NCI-H1436 treated with DMSO at 0.1 percent for 48 hours (cell line): ENCODE results near the gene PFKFB2.

Source experiments
- DNase-seq: peaks from one replicate; lab custom pipeline; 2025; lab: John Stamatoyannopoulos, UW

PFKFB2 gene

DNA sequence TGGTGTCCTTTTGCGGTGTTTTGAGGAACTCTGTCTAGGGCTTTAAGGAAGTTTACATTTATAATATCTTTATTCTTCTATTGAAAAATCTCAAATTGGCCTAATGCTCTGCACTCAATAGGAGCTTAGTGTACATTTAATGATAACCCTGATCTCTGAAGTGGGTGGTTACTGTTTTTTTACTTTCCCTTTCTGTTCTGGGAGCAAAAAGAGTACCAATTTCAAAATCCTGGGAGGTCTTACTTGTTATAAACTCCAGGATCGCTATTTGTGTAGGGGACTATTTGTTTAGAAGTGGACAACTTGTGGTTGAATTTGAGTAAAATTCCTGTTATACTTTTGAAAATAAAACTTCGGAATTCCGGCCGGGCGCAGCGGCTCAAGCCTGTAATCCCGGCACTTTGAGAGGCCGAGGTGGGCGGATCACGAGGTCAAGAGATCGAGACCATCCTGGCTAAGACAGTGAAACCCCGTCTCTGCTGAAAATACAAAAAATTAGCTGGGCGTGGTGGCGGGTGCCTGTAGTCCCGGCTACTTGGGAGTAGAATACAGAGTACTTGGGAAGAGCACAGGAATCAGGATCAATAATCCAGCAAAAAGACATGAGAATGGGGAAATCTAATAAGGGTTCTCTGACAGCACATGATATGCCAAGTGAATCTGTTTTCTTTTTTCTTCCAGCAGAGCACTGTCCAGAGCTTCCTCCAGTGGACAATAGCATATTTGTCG lies 36.7 kb downstream of the PFKFB2 start:
- no peak for DNase-seq

DNA sequence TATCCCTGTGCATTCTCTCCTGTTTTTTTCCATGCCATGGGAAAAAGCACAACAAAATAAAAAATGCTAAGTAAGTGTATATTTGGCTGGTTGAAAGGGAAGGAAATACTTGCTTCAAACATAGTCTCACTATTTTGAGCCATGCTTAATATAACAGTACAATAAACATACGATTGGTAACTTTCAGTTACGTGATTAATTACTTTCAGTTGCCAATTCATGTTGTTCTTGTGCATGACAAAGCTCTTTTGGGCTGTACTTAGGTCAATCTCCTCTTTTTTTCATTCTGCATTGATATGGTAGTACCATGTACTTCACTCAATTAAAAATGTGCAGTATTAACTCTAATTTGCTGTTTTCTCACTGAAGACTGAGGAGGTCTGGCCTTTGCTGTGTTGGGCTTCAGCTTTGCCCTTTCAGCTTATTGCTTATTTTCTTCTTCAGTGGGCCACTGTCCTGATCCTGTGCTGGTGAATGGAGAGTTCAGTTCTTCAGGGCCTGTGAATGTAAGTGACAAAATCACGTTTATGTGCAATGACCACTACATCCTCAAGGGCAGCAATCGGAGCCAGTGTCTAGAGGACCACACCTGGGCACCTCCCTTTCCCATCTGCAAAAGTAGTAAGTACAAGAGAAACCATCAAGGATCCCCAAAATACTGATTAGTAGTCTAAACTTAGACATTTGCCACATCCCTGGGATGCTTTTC lies 38.3 kb downstream of the PFKFB2 start:
- no peak for DNase-seq

GRCh38 chr1:207093944-207094343 lies 40.9 kb downstream of the PFKFB2 start:
- no peak for DNase-seq

GRCh38 chr1:207097871-207098324 lies 44.8 kb downstream of the PFKFB2 start:
- DNase-seq: no peak

DNA sequence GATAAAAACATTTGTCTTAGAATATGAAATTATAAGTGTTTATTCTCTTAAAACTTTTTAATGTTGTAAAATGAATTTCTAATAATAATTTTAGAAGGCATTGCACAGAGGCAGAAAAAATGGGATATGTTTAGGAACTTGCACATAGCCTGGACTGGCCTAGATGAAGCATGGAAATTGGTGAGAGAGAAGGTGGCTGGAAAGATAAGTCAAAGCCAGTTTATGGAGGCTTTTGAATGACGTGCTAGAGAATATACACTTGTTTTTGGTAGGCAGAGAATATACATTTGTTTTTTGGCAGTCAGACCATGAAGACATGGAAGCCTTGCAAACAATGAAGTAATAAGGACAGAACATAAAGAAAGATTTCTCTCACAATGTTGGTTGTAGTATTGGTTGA lies 48.6 kb downstream of the PFKFB2 start:
- no peak for DNase-seq

DNA sequence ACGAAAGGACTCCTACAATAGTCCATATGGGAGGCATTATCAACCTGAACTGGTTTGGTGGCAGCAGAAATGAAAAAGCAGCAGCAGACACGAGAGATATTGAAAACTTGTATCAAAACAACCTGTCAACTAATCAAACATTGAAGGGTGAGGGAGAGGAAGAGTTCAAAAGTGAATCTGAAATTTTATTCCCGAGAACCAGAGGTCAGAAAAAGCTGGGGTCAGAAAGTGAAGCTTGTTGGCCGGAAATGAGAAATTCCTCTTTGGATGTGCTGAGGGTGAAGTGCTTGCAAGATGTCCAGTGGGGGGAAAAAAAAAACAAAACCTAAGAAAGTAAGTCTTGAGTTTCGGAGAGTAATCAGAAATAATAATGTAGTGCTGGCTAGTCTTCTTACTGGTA lies 49.1 kb downstream of the PFKFB2 start:
- DNase-seq: no peak

- no peak for DNase-seq
Measured at GRCh38 chr1:207102659-207103058, 49.6 kb downstream of the PFKFB2 start.

- DNase-seq: no peak
Measured at GRCh38 chr1:207103892-207104373, 50.9 kb downstream of the PFKFB2 start, which contains the start of gene C4BPA. TSS of gene C4BPA (plus strand) at chr1:207104233. CDS start at chr1:207113026, 8,793 bp downstream.

GRCh38 chr1:207109004-207109403 lies 55.9 kb downstream of the PFKFB2 start:
- DNase-seq: no peak

GRCh38 chr1:207112616-207113296 lies 59.7 kb downstream of the PFKFB2 start:
- DNase-seq: no peak

- no peak for DNase-seq
Measured at GRCh38 chr1:207115269-207115668, 62.2 kb downstream of the PFKFB2 start.

DNA sequence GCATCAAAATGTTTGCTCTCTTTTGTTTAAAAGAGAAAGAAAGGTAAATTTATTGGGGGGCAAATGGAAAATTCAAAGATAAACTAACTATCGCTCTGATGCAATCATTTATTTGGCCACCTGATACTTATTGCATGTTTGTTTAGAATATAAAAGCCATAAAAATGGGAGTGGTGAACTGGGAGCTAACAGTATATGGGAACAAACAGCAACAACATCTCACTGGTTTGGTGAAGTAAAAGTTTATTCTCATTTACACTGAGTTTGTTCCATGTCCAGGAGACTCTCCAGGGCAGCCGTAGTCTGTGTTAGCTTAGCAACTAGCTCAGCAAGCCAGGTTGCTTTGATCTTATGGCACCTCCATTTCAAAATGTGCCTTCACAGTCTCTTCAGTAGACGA lies 71.3 kb downstream of the PFKFB2 start:
- DNase-seq: no peak

GRCh38 chr1:207128336-207128921 lies 75.4 kb downstream of the PFKFB2 start:
- no peak for DNase-seq

- DNase-seq: no peak
Measured at GRCh38 chr1:207129053-207129452, 76.0 kb downstream of the PFKFB2 start.
